Sigmoid colon (tissue), 4 donors: ENCODE data around the gene ZKSCAN2.

Source experiments
- CTCF ChIP-seq, 4 experiments: fragments of 450-650 bp in 3 of 4; fragments of 200-600 bp in 1 of 4; IDR thresholded peaks; one replicate each; pipeline ENCODE4 v1.5.1; 2016 to 2019; ENCODE audit warnings: antibody characterized with exemption in 4 of 4, mild to moderate bottlenecking in 3 of 4, moderate library complexity in 2 of 4
- EP300 ChIP-seq, 4 donors: sonication (generic); formaldehyde crosslinking; IDR thresholded peaks; one replicate each; pipeline ENCODE4 v1.6.1; 2017; ENCODE audit warnings: antibody characterized with exemption in 4 of 4

- TF ChIP-seq CTCF (IDR thresholded peaks at IDR 0.05) = peak in 1 of 4 experiments; percentile 15
- no peak for TF ChIP-seq EP300 (IDR thresholded peaks at IDR 0.05)
These were observed 563 bp upstream of the ZKSCAN2 start for GRCh38 chr16:25257956-25258860.
